ENCODE results near the gene RUFY2.

RUFY2 gene

DNA sequence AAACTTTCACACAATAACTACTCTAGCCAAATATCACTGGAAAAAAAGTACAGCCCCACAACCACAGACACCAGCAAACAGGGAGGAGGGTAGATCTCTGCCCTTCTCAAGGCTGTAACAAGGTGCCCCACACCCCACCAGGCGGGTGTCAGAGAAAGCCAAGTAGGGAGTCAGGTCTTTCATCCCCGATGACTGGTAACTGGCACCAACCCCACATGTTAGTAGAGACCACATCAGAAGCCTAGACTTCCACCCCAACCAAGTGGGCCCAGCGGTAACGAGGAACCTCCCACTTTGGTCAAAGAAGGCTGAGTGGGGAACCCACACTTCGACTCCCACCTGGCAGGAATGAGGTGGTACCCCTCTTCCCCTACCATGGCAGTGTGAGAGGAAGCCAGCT lies 16.4 kb upstream of the RUFY2 start:
- no peaks in the 10 kb centered on the region for H3K27me3 ChIP-seq (ENCODE audit: control insufficient read depth in 2 of 2, insufficient read depth in 2 of 2, low read length in 2 of 2)
- H3K4me3 ChIP-seq (ENCODE audit: low read length in 2 of 2), result no peak overlapping the region
- H3K36me3 ChIP-seq (ENCODE audit: control insufficient read depth in 2 of 2, insufficient read depth in 2 of 2, low read length in 2 of 2), result no peaks in the 10 kb centered on the region
- no peak overlapping the region for H3K27ac ChIP-seq (ENCODE audit: low read depth in 2 of 2, low read length in 2 of 2)
- H3K9ac ChIP-seq (ENCODE audit: low read depth in 1 of 2, low read length in 2 of 2), result no peak overlapping the region
- no peaks in the 10 kb centered on the region for H3K9me3 ChIP-seq (ENCODE audit: control insufficient read depth in 2 of 2, low read length in 2 of 2)
- H3K4me1 ChIP-seq (ENCODE audit: control insufficient read depth in 2 of 2, insufficient read depth in 2 of 2, low read length in 2 of 2), result no peaks in the 10 kb centered on the region

GRCh38 chr10:68419376-68419775 lies 12.3 kb upstream of the RUFY2 start:
- Histone ChIP-seq H3K4me1 (ENCODE audit: control insufficient read depth in 2 of 2, insufficient read depth in 2 of 2, low read length in 2 of 2) (no peaks in the 10 kb centered on the region), H3K27ac (ENCODE audit: low read depth in 2 of 2, low read length in 2 of 2) (no peak overlapping the region)

GRCh38 chr10:68408898-68409518 lies 1.9 kb upstream of the RUFY2 start:
- Histone ChIP-seq H3K9ac (ENCODE audit: low read depth in 1 of 2, low read length in 2 of 2) (no peak overlapping the region), H3K27ac (ENCODE audit: low read depth in 2 of 2, low read length in 2 of 2) (no peak overlapping the region), H3K4me3 (ENCODE audit: low read length in 2 of 2) (no peak overlapping the region), H3K36me3 (ENCODE audit: control insufficient read depth in 2 of 2, insufficient read depth in 2 of 2, low read length in 2 of 2) (no peaks in the 10 kb centered on the region), H3K9me3 (ENCODE audit: control insufficient read depth in 2 of 2, low read length in 2 of 2) (no peaks in the 10 kb centered on the region), H3K27me3 (ENCODE audit: control insufficient read depth in 2 of 2, insufficient read depth in 2 of 2, low read length in 2 of 2) (no peaks in the 10 kb centered on the region), H3K4me1 (ENCODE audit: control insufficient read depth in 2 of 2, insufficient read depth in 2 of 2, low read length in 2 of 2) (peaks cover 10 to 11% of the 10 kb centered on the region in 2 donors)

More at GRCh38 chr10:68419376-68419775, 12.3 kb upstream of the RUFY2 start:
- Histone ChIP-seq H3K9me3 (ENCODE audit: control insufficient read depth in 2 of 2, low read length in 2 of 2) (no peaks in the 10 kb centered on the region), H3K4me3 (ENCODE audit: low read length in 2 of 2) (no peak overlapping the region), H3K27me3 (ENCODE audit: control insufficient read depth in 2 of 2, insufficient read depth in 2 of 2, low read length in 2 of 2) (no peaks in the 10 kb centered on the region), H3K9ac (ENCODE audit: low read depth in 1 of 2, low read length in 2 of 2) (no peak overlapping the region), H3K36me3 (ENCODE audit: control insufficient read depth in 2 of 2, insufficient read depth in 2 of 2, low read length in 2 of 2) (no peaks in the 10 kb centered on the region)

GRCh38 chr10:68406111-68406814 lies 814 bp downstream of the RUFY2 start:
- Histone ChIP-seq H3K4me3 (ENCODE audit: low read length in 2 of 2) (peak overlapping the region; percentile 86 to 88), H3K27ac (ENCODE audit: low read depth in 2 of 2, low read length in 2 of 2) (peak overlapping the region; percentile 79 to 85), H3K9ac (ENCODE audit: low read depth in 1 of 2, low read length in 2 of 2) (peak overlapping the region; percentile 87 to 94), H3K9me3 (ENCODE audit: control insufficient read depth in 2 of 2, low read length in 2 of 2) (no peaks in the 10 kb centered on the region), H3K4me1 (ENCODE audit: control insufficient read depth in 2 of 2, insufficient read depth in 2 of 2, low read length in 2 of 2) (peaks cover 10 to 11% of the 10 kb centered on the region in 2 donors), H3K27me3 (ENCODE audit: control insufficient read depth in 2 of 2, insufficient read depth in 2 of 2, low read length in 2 of 2) (no peaks in the 10 kb centered on the region), H3K36me3 (ENCODE audit: control insufficient read depth in 2 of 2, insufficient read depth in 2 of 2, low read length in 2 of 2) (peaks cover under 1 to 2% of the 10 kb centered on the region in 2 donors)

GRCh38 chr10:68403701-68404100 lies 3.4 kb downstream of the RUFY2 start:
- no peak overlapping the region for H3K4me3 ChIP-seq (ENCODE audit: low read length in 2 of 2)
- peaks cover 4% of the 10 kb centered on the region in 2 donors for H3K36me3 ChIP-seq (ENCODE audit: control insufficient read depth in 2 of 2, insufficient read depth in 2 of 2, low read length in 2 of 2)
- no peaks in the 10 kb centered on the region for H3K27me3 ChIP-seq (ENCODE audit: control insufficient read depth in 2 of 2, insufficient read depth in 2 of 2, low read length in 2 of 2)
- peaks cover 10 to 11% of the 10 kb centered on the region in 2 donors for H3K4me1 ChIP-seq (ENCODE audit: control insufficient read depth in 2 of 2, insufficient read depth in 2 of 2, low read length in 2 of 2)
- H3K9me3 ChIP-seq (ENCODE audit: control insufficient read depth in 2 of 2, low read length in 2 of 2), result no peaks in the 10 kb centered on the region
- no peak overlapping the region for H3K9ac ChIP-seq (ENCODE audit: low read depth in 1 of 2, low read length in 2 of 2)
- no peak overlapping the region for H3K27ac ChIP-seq (ENCODE audit: low read depth in 2 of 2, low read length in 2 of 2)

DNA sequence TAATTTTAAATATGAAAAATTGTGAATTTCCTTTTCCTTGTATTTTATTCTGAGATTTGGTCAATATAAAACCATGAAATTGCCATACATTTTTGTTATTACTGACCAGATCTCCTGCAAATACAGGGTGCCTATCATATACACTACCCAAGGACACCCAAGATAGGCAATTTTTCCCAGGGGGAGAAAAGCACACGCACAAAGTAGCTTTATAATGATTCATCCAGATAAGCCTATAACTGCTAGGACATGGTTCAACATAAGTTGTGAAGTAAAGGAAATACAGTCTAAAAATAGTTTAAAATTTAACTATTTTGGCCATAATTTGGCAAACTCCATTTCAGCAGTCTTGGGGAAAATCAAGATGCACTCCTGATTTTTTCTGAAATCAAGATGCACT lies 4.8 kb downstream of the RUFY2 start:
- Histone ChIP-seq H3K36me3 (ENCODE audit: control insufficient read depth in 2 of 2, insufficient read depth in 2 of 2, low read length in 2 of 2) (peaks cover 4% of the 10 kb centered on the region in 2 donors), H3K9ac (ENCODE audit: low read depth in 1 of 2, low read length in 2 of 2) (no peak overlapping the region), H3K4me1 (ENCODE audit: control insufficient read depth in 2 of 2, insufficient read depth in 2 of 2, low read length in 2 of 2) (peaks cover 10 to 11% of the 10 kb centered on the region in 2 donors), H3K27ac (ENCODE audit: low read depth in 2 of 2, low read length in 2 of 2) (no peak overlapping the region), H3K4me3 (ENCODE audit: low read length in 2 of 2) (no peak overlapping the region), H3K9me3 (ENCODE audit: control insufficient read depth in 2 of 2, low read length in 2 of 2) (no peaks in the 10 kb centered on the region), H3K27me3 (ENCODE audit: control insufficient read depth in 2 of 2, insufficient read depth in 2 of 2, low read length in 2 of 2) (no peaks in the 10 kb centered on the region)

- H3K4me1 ChIP-seq (ENCODE audit: control insufficient read depth in 2 of 2, insufficient read depth in 2 of 2, low read length in 2 of 2), result no peaks in the 10 kb centered on the region
- no peak overlapping the region for H3K27ac ChIP-seq (ENCODE audit: low read depth in 2 of 2, low read length in 2 of 2)
- H3K9ac ChIP-seq (ENCODE audit: low read depth in 1 of 2, low read length in 2 of 2), result no peak overlapping the region
- no peak overlapping the region for H3K4me3 ChIP-seq (ENCODE audit: low read length in 2 of 2)
- H3K9me3 ChIP-seq (ENCODE audit: control insufficient read depth in 2 of 2, low read length in 2 of 2), result no peaks in the 10 kb centered on the region
- no peaks in the 10 kb centered on the region for H3K27me3 ChIP-seq (ENCODE audit: control insufficient read depth in 2 of 2, insufficient read depth in 2 of 2, low read length in 2 of 2)
- peaks cover 4 to 18% of the 10 kb centered on the region in 2 donors for H3K36me3 ChIP-seq (ENCODE audit: control insufficient read depth in 2 of 2, insufficient read depth in 2 of 2, low read length in 2 of 2)
These were observed 10.1 kb downstream of the RUFY2 start for GRCh38 chr10:68397005-68397404.

DNA sequence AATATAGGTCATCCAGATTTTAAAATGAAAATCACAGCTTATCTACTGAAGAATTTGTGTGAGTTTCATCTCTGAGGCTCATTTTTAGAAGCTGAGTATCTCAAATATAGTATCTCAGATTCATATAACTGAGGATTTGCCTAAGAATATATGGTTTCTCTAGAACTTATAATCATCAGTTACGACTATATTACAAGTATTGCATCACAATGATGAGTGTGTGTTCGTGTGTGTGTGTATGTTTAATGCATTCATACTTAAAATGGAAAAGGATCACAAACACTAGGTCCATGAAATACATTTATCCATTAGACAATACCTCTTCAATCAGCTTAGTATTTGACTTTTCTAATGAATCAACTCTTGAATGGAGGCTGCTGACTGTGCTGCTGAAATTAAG lies 21.3 kb downstream of the RUFY2 start:
- Histone ChIP-seq H3K36me3 (ENCODE audit: control insufficient read depth in 2 of 2, insufficient read depth in 2 of 2, low read length in 2 of 2) (peaks cover 18 to 45% of the 10 kb centered on the region in 2 donors), H3K27ac (ENCODE audit: low read depth in 2 of 2, low read length in 2 of 2) (no peak overlapping the region), H3K9me3 (ENCODE audit: control insufficient read depth in 2 of 2, low read length in 2 of 2) (no peaks in the 10 kb centered on the region), H3K4me1 (ENCODE audit: control insufficient read depth in 2 of 2, insufficient read depth in 2 of 2, low read length in 2 of 2) (no peaks in the 10 kb centered on the region), H3K4me3 (ENCODE audit: low read length in 2 of 2) (no peak overlapping the region), H3K27me3 (ENCODE audit: control insufficient read depth in 2 of 2, insufficient read depth in 2 of 2, low read length in 2 of 2) (no peaks in the 10 kb centered on the region), H3K9ac (ENCODE audit: low read depth in 1 of 2, low read length in 2 of 2) (no peak overlapping the region)

- H3K36me3 ChIP-seq (ENCODE audit: control insufficient read depth in 2 of 2, insufficient read depth in 2 of 2, low read length in 2 of 2), result peaks cover 16 to 28% of the 10 kb centered on the region in 2 donors
- H3K9me3 ChIP-seq (ENCODE audit: control insufficient read depth in 2 of 2, low read length in 2 of 2), result no peaks in the 10 kb centered on the region
- H3K27me3 ChIP-seq (ENCODE audit: control insufficient read depth in 2 of 2, insufficient read depth in 2 of 2, low read length in 2 of 2), result no peaks in the 10 kb centered on the region
- H3K4me3 ChIP-seq (ENCODE audit: low read length in 2 of 2), result no peak overlapping the region
- no peak overlapping the region for H3K27ac ChIP-seq (ENCODE audit: low read depth in 2 of 2, low read length in 2 of 2)
- no peaks in the 10 kb centered on the region for H3K4me1 ChIP-seq (ENCODE audit: control insufficient read depth in 2 of 2, insufficient read depth in 2 of 2, low read length in 2 of 2)
- no peak overlapping the region for H3K9ac ChIP-seq (ENCODE audit: low read depth in 1 of 2, low read length in 2 of 2)
These were observed 35.5 kb downstream of the RUFY2 start for GRCh38 chr10:68371604-68372003.

- Histone ChIP-seq H3K27ac (ENCODE audit: low read depth in 2 of 2, low read length in 2 of 2) (no peak overlapping the region), H3K4me3 (ENCODE audit: low read length in 2 of 2) (no peak overlapping the region), H3K9ac (ENCODE audit: low read depth in 1 of 2, low read length in 2 of 2) (no peak overlapping the region), H3K36me3 (ENCODE audit: control insufficient read depth in 2 of 2, insufficient read depth in 2 of 2, low read length in 2 of 2) (peaks cover 17 to 23% of the 10 kb centered on the region in 2 donors), H3K9me3 (ENCODE audit: control insufficient read depth in 2 of 2, low read length in 2 of 2) (no peaks in the 10 kb centered on the region), H3K27me3 (ENCODE audit: control insufficient read depth in 2 of 2, insufficient read depth in 2 of 2, low read length in 2 of 2) (no peaks in the 10 kb centered on the region), H3K4me1 (ENCODE audit: control insufficient read depth in 2 of 2, insufficient read depth in 2 of 2, low read length in 2 of 2) (no peaks in the 10 kb centered on the region)
These were observed 40.0 kb downstream of the RUFY2 start for GRCh38 chr10:68367121-68367520.
